ENCODE results near the gene PANK4.
"Not testable (repeated sequence)": the region's sequence is repeated elsewhere in the genome, so short reads cannot be mapped to it uniquely, and the experiment has no call there.

The PANK4 gene

GRCh38 chr1:2556277-2556677, 29.9 kb upstream of the PANK4 start, which contains the start of gene TNFRSF14:
TSS of gene TNFRSF14 (plus strand) at chr1:2556371. CDS start at chr1:2556665, 294 bp downstream.
- Histone ChIP-seq H3K9ac (peak within 1 kb of the TSS; percentile 92), H4K20me1 (ENCODE audit: insufficient read depth) (no peaks in the 10 kb centered on the region), H3K4me3 (IDR thresholded peaks at IDR 0.05; ENCODE audit: insufficient read depth, low read depth, low read length) (peak within 1 kb of the TSS; percentile 89), H3K36me3 (ENCODE audit: insufficient read depth) (no peaks in the 10 kb centered on the region), H3K27me3 (ENCODE audit: insufficient read depth, low read depth) (no peaks in the 10 kb centered on the region), H3K27ac (peak within 1 kb of the TSS; percentile 80), H3K4me1 (ENCODE audit: low read depth, poor library complexity, severe bottlenecking) (peaks cover 10% of the 10 kb centered on the region), H2AFZ (ENCODE audit: low read depth) (peak within 1 kb of the TSS; percentile 88), H3K4me2 (peak within 1 kb of the TSS; percentile 83), H3K79me2 (ENCODE audit: insufficient read depth, low read depth) (no peaks in the 10 kb centered on the region)
- TF ChIP-seq, protein P1, sequence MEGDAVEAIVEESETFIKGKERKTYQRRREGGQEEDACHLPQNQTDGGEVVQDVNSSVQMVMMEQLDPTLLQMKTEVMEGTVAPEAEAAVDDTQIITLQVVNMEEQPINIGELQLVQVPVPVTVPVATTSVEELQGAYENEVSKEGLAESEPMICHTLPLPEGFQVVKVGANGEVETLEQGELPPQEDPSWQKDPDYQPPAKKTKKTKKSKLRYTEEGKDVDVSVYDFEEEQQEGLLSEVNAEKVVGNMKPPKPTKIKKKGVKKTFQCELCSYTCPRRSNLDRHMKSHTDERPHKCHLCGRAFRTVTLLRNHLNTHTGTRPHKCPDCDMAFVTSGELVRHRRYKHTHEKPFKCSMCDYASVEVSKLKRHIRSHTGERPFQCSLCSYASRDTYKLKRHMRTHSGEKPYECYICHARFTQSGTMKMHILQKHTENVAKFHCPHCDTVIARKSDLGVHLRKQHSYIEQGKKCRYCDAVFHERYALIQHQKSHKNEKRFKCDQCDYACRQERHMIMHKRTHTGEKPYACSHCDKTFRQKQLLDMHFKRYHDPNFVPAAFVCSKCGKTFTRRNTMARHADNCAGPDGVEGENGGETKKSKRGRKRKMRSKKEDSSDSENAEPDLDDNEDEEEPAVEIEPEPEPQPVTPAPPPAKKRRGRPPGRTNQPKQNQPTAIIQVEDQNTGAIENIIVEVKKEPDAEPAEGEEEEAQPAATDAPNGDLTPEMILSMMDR (conservative IDR thresholded peaks at IDR 0.05; ENCODE audit: low read depth, low read length), result no peak

GRCh38 chr1:2555634-2556276, 29.4 kb upstream of the PANK4 start:
- Histone ChIP-seq H3K27me3 (ENCODE audit: insufficient read depth, low read depth) (no peaks in the 10 kb centered on the region), H3K4me2 (peak overlapping the region; percentile 83), H3K4me3 (IDR thresholded peaks at IDR 0.05; ENCODE audit: insufficient read depth, low read depth, low read length) (peak overlapping the region; percentile 89), H3K27ac (peak overlapping the region; percentile 80), H4K20me1 (ENCODE audit: insufficient read depth) (no peaks in the 10 kb centered on the region), H3K79me2 (ENCODE audit: insufficient read depth, low read depth) (no peaks in the 10 kb centered on the region), H3K4me1 (ENCODE audit: low read depth, poor library complexity, severe bottlenecking) (peaks cover 10% of the 10 kb centered on the region), H3K9ac (peak overlapping the region; percentile 92), H3K36me3 (ENCODE audit: insufficient read depth) (no peaks in the 10 kb centered on the region), H2AFZ (ENCODE audit: low read depth) (peak overlapping the region; percentile 88)
- TF ChIP-seq, protein P1 (conservative IDR thresholded peaks at IDR 0.05; ENCODE audit: low read depth, low read length), result no peak

DNA sequence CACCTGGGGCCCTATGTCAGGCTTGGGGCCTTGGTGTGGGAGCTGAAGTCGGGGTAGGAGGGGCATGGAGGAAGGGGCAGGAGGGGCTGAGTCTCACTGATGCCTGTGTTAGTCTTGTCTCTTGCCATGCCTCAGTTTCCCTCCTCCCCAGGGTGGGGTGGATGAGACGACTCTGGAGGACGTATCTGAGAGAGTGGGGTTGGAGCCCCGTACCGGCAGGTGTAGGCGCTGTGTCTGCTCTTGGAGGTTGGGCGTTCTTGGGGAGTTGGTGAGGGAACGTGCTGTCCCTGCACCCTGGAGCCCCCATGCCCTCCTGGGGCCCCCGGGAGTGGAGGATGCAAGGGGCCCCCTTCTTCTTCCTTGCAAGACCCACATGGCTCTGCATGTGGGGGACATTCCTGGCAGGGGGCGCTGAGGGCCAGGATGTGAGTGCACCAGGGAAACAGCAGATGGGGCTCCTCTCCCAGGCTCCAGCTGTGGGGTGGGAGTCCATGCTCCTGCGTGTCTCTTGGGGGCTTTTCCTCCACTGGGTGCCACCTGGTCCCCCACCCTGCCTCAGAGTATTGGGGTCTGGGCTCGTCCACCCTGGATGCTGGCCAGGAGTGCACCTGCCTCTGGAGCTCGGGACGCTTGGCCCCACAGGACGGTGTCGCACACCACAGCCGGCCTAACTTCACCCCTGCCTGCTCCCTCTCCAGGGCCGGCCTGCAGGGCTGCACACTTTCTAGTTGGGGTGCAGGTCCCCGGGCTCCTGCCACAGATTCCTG, 28.4 kb upstream of the PANK4 start:
- H3K9ac ChIP-seq, result no peak overlapping the region
- no peak overlapping the region for H3K4me3 ChIP-seq (IDR thresholded peaks at IDR 0.05; ENCODE audit: insufficient read depth, low read depth, low read length)
- H3K4me1 ChIP-seq (ENCODE audit: low read depth, poor library complexity, severe bottlenecking), result peaks cover 11% of the 10 kb centered on the region
- no peaks in the 10 kb centered on the region for H3K27me3 ChIP-seq (ENCODE audit: insufficient read depth, low read depth)
- TF ChIP-seq, protein P1 (conservative IDR thresholded peaks at IDR 0.05; ENCODE audit: low read depth, low read length), result peak; percentile 32; the same call in 1 of the 2 replicates
- no peaks in the 10 kb centered on the region for H3K79me2 ChIP-seq (ENCODE audit: insufficient read depth, low read depth)
- peak overlapping the region; percentile 83 for H3K4me2 ChIP-seq
- no peaks in the 10 kb centered on the region for H4K20me1 ChIP-seq (ENCODE audit: insufficient read depth)
- no peaks in the 10 kb centered on the region for H3K36me3 ChIP-seq (ENCODE audit: insufficient read depth)
- no peak overlapping the region for H3K27ac ChIP-seq
- no peak overlapping the region for H2AFZ ChIP-seq (ENCODE audit: low read depth)

- H3K27ac ChIP-seq, result no peak overlapping the region
- no peak overlapping the region for H2AFZ ChIP-seq (ENCODE audit: low read depth)
- H3K9ac ChIP-seq, result no peak overlapping the region
- H3K4me2 ChIP-seq, result no peak overlapping the region
- H3K4me3 ChIP-seq (IDR thresholded peaks at IDR 0.05; ENCODE audit: insufficient read depth, low read depth, low read length), result no peak overlapping the region
- H3K27me3 ChIP-seq (ENCODE audit: insufficient read depth, low read depth), result no peaks in the 10 kb centered on the region
- no peaks in the 10 kb centered on the region for H4K20me1 ChIP-seq (ENCODE audit: insufficient read depth)
- TF ChIP-seq, protein P1 (conservative IDR thresholded peaks at IDR 0.05; ENCODE audit: low read depth, low read length), result no peak
- H3K36me3 ChIP-seq (ENCODE audit: insufficient read depth), result no peaks in the 10 kb centered on the region
- peaks cover 19% of the 10 kb centered on the region for H3K4me1 ChIP-seq (ENCODE audit: low read depth, poor library complexity, severe bottlenecking)
- H3K79me2 ChIP-seq (ENCODE audit: insufficient read depth, low read depth), result no peaks in the 10 kb centered on the region
These were observed 27.6 kb upstream of the PANK4 start for GRCh38 chr1:2553871-2554620.

GRCh38 chr1:2553076-2553475, 26.7 kb upstream of the PANK4 start:
- not testable (repeated sequence) for H3K36me3 ChIP-seq (ENCODE audit: insufficient read depth); H3K79me2 ChIP-seq (ENCODE audit: insufficient read depth, low read depth); H3K4me2 ChIP-seq; H2AFZ ChIP-seq (ENCODE audit: low read depth); H3K27me3 ChIP-seq (ENCODE audit: insufficient read depth, low read depth); H3K4me3 ChIP-seq (IDR thresholded peaks at IDR 0.05; ENCODE audit: insufficient read depth, low read depth, low read length); H3K27ac ChIP-seq; H4K20me1 ChIP-seq (ENCODE audit: insufficient read depth); H3K9ac ChIP-seq
- H3K4me1 ChIP-seq (ENCODE audit: low read depth, poor library complexity, severe bottlenecking), result peaks cover 25% of the 10 kb centered on the region

Data from KMS-11 (cell line).